ENCODE results near the gene PTGR2.

The PTGR2 gene

GRCh38 chr14:73842201-73842600 is 9.4 kb upstream of the PTGR2 start:
- Histone ChIP-seq H4K20me1 (ENCODE audit: low read depth, low read length) (no peaks in the 10 kb centered on the region), H3F3A (ENCODE audit: insufficient read depth) (no peaks in the 10 kb centered on the region), H2AFZ (ENCODE audit: low read depth, low read length, severe bottlenecking) (no peak overlapping the region), H3K9ac (ENCODE audit: low read length) (no peak overlapping the region), H3K9me2 (replicated peaks; ENCODE audit: insufficient read depth, low read length) (no peaks in the 10 kb centered on the region), H3K36me3 (ENCODE audit: low read length) (no peaks in the 10 kb centered on the region), H3K4me3 (ENCODE audit: insufficient read depth, low read length, poor library complexity, severe bottlenecking) (no peak overlapping the region), H3K27ac (ENCODE audit: low read depth, low read length) (no peak overlapping the region), H3K9me3 (ENCODE audit: insufficient read depth, low read length) (no peaks in the 10 kb centered on the region), H3K27me3 (ENCODE audit: low read length) (no peaks in the 10 kb centered on the region), H3K4me2 (ENCODE audit: low read depth, low read length, poor library complexity, severe bottlenecking) (no peak overlapping the region), H3K79me2 (ENCODE audit: insufficient read depth, low read length) (no peaks in the 10 kb centered on the region)
- TF ChIP-seq CTCF (IDR thresholded peaks at IDR 0.05; ENCODE audit: insufficient read depth, low read length, poor library complexity, severe bottlenecking) (no peak), EZH2phosphoT487 (conservative IDR thresholded peaks at IDR 0.05; ENCODE audit: low read length) (no peak)

- Histone ChIP-seq H3F3A (ENCODE audit: insufficient read depth) (no peaks in the 10 kb centered on the region), H3K79me2 (ENCODE audit: insufficient read depth, low read length) (no peaks in the 10 kb centered on the region), H3K9me3 (ENCODE audit: insufficient read depth, low read length) (no peaks in the 10 kb centered on the region), H3K4me3 (ENCODE audit: insufficient read depth, low read length, poor library complexity, severe bottlenecking) (no peak overlapping the region), H3K9me2 (replicated peaks; ENCODE audit: insufficient read depth, low read length) (no peaks in the 10 kb centered on the region), H3K27me3 (ENCODE audit: low read length) (no peaks in the 10 kb centered on the region), H3K9ac (ENCODE audit: low read length) (no peak overlapping the region), H3K4me2 (ENCODE audit: low read depth, low read length, poor library complexity, severe bottlenecking) (no peak overlapping the region), H2AFZ (ENCODE audit: low read depth, low read length, severe bottlenecking) (no peak overlapping the region), H3K36me3 (ENCODE audit: low read length) (no peaks in the 10 kb centered on the region), H3K27ac (ENCODE audit: low read depth, low read length) (no peak overlapping the region), H4K20me1 (ENCODE audit: low read depth, low read length) (no peaks in the 10 kb centered on the region)
- TF ChIP-seq CTCF (IDR thresholded peaks at IDR 0.05; ENCODE audit: insufficient read depth, low read length, poor library complexity, severe bottlenecking) (no peak), EZH2phosphoT487 (conservative IDR thresholded peaks at IDR 0.05; ENCODE audit: low read length) (no peak)
These were observed 8.8 kb upstream of the PTGR2 start for GRCh38 chr14:73842851-73843250.

GRCh38 chr14:73843296-73843695 is 8.3 kb upstream of the PTGR2 start:
- H3K4me3 ChIP-seq (ENCODE audit: insufficient read depth, low read length, poor library complexity, severe bottlenecking): no peak overlapping the region
- H3F3A ChIP-seq (ENCODE audit: insufficient read depth): no peaks in the 10 kb centered on the region
- H3K27ac ChIP-seq (ENCODE audit: low read depth, low read length): no peak overlapping the region
- no peaks in the 10 kb centered on the region for H3K9me2 ChIP-seq (replicated peaks; ENCODE audit: insufficient read depth, low read length)
- no peaks in the 10 kb centered on the region for H3K27me3 ChIP-seq (ENCODE audit: low read length)
- no peak overlapping the region for H3K9ac ChIP-seq (ENCODE audit: low read length)
- no peaks in the 10 kb centered on the region for H3K36me3 ChIP-seq (ENCODE audit: low read length)
- no peak overlapping the region for H2AFZ ChIP-seq (ENCODE audit: low read depth, low read length, severe bottlenecking)
- no peaks in the 10 kb centered on the region for H3K79me2 ChIP-seq (ENCODE audit: insufficient read depth, low read length)
- H3K4me2 ChIP-seq (ENCODE audit: low read depth, low read length, poor library complexity, severe bottlenecking): no peak overlapping the region
- H3K9me3 ChIP-seq (ENCODE audit: insufficient read depth, low read length): no peaks in the 10 kb centered on the region
- TF ChIP-seq EZH2phosphoT487 (conservative IDR thresholded peaks at IDR 0.05; ENCODE audit: low read length) (no peak), CTCF (IDR thresholded peaks at IDR 0.05; ENCODE audit: insufficient read depth, low read length, poor library complexity, severe bottlenecking) (no peak)
- no peaks in the 10 kb centered on the region for H4K20me1 ChIP-seq (ENCODE audit: low read depth, low read length)

All from SU-DHL-6 (cell line).